Hepatocyte (in vitro differentiated cells): ENCODE data around the gene ENOX1. TPM values are rescaled to one million over a fixed set of nuclear protein-coding genes. Genes with fewer than 3 reads are reported as not detected.
A peak's percentile ranks its signal among the peaks of the same experiment; 100 is the strongest.

Experiments used
- DNase-seq: peaks from one replicate; pipeline ENCODE4 v3.0.0-alpha.2; 2016; ENCODE audit warnings: low spot score
- H2AFZ ChIP-seq: fragments of 200-600 bp; sonication (generic); 2 replicates; pipeline ENCODE4 v1.6.0; 2016; ENCODE audit warnings: antibody characterized with exemption, mild to moderate bottlenecking
- H3K27ac ChIP-seq: fragments of 200-600 bp; sonication (generic); 2 replicates; pipeline ENCODE4 v1.5.1; 2016; ENCODE audit warnings: mild to moderate bottlenecking
- H3K27me3 ChIP-seq: fragments of 200-600 bp; sonication (generic); 2 replicates; pipeline ENCODE4 v1.6.1; 2016
- H3K36me3 ChIP-seq: fragments of 200-600 bp; sonication (generic); replicated peaks from 2 replicates; pipeline ENCODE4 v1.5.1; 2016; ENCODE audit warnings: low read depth; ENCODE audit not compliant: insufficient read depth
- H3K4me1 ChIP-seq: fragments of 200-600 bp; sonication (generic); 2 replicates; pipeline ENCODE4 v1.5.1; 2016; ENCODE audit warnings: mild to moderate bottlenecking, moderate library complexity; ENCODE audit not compliant: insufficient read depth
- H3K4me2 ChIP-seq: fragments of 200-600 bp; sonication (generic); 2 replicates; pipeline ENCODE4 v1.6.0; 2016
- H3K4me3 ChIP-seq: fragments of 200-600 bp; sonication (generic); 2 replicates; pipeline ENCODE4 v1.5.1; 2016; ENCODE audit warnings: mild to moderate bottlenecking
- H3K79me2 ChIP-seq: fragments of 200-600 bp; sonication (generic); 2 replicates; pipeline ENCODE4 v1.6.0; 2017; ENCODE audit warnings: mild to moderate bottlenecking
- H3K9me2 ChIP-seq: fragments of 200-600 bp; sonication (generic); replicated peaks from 2 replicates; pipeline ENCODE4 v1.6.0; 2017; ENCODE audit warnings: mild to moderate bottlenecking; ENCODE audit not compliant: insufficient read depth
- H3K9me3 ChIP-seq: fragments of 200-600 bp; sonication (generic); 2 replicates; pipeline ENCODE4 v1.5.1; 2016; ENCODE audit warnings: low read depth, mild to moderate bottlenecking
- H4K20me1 ChIP-seq: fragments of 200-600 bp; sonication (generic); 2 replicates; pipeline ENCODE4 v1.6.0; 2016; ENCODE audit warnings: mild to moderate bottlenecking; ENCODE audit not compliant: insufficient read depth, poor library complexity, severe bottlenecking
- EZH2 ChIP-seq: fragments of 200-600 bp; sonication (generic); IDR thresholded peaks from 2 replicates; pipeline ENCODE4 v1.6.1; 2016; ENCODE audit warnings: antibody characterized with exemption, mild to moderate bottlenecking, borderline replicate concordance
- EZH2phosphoT487 ChIP-seq: fragments of 200-600 bp; sonication (generic); IDR thresholded peaks from one replicate; pipeline ENCODE4 v1.6.1; 2018; ENCODE audit warnings: antibody characterized with exemption, mild to moderate bottlenecking, low read depth, moderate library complexity; ENCODE audit not compliant: unreplicated experiment, severe bottlenecking
- WGBS: methylation state at CpG from one replicate; pipeline ENCODE4 v1.1.6; 2016; ENCODE audit warnings: low lambda C conversion rate; ENCODE audit errors: missing lambda C conversion rate; 5-methylcytosine and 5-hydroxymethylcytosine counted together
- polyA plus RNA-seq: library from polyadenylated mRNA; unstranded; fragments of >200 nt; fragmentation: Nextera tagmentation; extraction: Ambion mirVana; gene quantifications from 2 replicates; pipeline ENCODE4 v1.2.1, GENCODE V29; 2016
- total RNA-seq: library from RNA; depleted of rRNA; stranded (reverse); fragments of >200 nt; gene quantifications from 2 replicates; pipeline ENCODE4 v1.2.3, GENCODE V29; 2014
- TF ChIP-seq, protein P1 (sequence below): fragments of 200-600 bp; sonication (generic); IDR thresholded peaks from 2 replicates; pipeline ENCODE4 v1.5.1; 2016; ENCODE audit warnings: antibody characterized with exemption, mild to moderate bottlenecking; ENCODE audit not compliant: poor library complexity

The ENOX1 gene
- total and polyA plus RNA-seq, 2 experiments from 2014 or later = 2.4 to 4.0 TPM

DNA sequence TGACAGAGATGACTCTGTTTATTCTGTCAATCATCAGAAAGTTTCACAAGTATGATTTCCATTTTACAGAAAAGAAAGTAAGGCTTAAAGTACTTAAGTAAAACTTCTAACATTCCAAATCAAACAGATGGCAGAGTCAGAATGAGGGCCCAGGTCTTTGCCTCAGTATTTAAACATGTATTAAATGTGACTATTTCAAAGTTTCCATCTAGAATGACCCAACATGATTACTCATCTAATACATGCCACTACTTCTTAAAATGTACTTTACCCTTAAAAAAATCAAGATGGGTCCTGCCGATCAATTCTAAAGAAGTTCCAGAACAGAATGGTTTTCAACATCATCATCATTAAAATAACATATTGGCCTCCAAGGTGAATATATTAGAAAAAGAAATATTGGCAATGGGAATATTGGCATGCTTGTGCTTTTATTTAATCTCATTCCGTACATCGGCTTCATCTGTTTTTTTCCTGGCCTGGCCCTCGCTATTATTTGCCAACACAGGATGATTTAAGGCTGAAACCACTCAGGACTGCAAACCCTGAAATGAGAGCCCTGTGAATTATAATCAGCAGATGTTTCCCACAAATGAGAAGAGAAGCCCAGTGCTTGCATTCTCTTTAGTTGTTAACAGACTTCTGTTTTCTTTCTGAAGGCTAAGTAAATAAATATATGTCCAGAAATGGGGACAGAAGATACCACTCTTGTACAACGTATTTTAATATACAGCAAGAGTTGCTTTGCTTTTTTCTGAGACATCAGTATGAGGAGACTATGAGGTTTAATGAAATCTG, 423.4 kb downstream of the ENOX1 start:
- no peak for DNase-seq
- Histone ChIP-seq H3K9me3 (no peaks in the 10 kb centered on the region), H3K4me2 (peak overlapping the region; percentile 43), H3K36me3 (no peaks in the 10 kb centered on the region), H3K4me3 (no peak overlapping the region), H3K4me1 (peaks cover 30% of the 10 kb centered on the region), H3K27me3 (no peaks in the 10 kb centered on the region), H3K27ac (peak overlapping the region; percentile 35), H3K79me2 (no peaks in the 10 kb centered on the region), H4K20me1 (no peaks in the 10 kb centered on the region), H2AFZ (no peak overlapping the region), H3K9me2 (no peaks in the 10 kb centered on the region)
- WGBS = 54% methylated on average over 5 of the region's 5 CpGs
- TF ChIP-seq, protein P1, sequence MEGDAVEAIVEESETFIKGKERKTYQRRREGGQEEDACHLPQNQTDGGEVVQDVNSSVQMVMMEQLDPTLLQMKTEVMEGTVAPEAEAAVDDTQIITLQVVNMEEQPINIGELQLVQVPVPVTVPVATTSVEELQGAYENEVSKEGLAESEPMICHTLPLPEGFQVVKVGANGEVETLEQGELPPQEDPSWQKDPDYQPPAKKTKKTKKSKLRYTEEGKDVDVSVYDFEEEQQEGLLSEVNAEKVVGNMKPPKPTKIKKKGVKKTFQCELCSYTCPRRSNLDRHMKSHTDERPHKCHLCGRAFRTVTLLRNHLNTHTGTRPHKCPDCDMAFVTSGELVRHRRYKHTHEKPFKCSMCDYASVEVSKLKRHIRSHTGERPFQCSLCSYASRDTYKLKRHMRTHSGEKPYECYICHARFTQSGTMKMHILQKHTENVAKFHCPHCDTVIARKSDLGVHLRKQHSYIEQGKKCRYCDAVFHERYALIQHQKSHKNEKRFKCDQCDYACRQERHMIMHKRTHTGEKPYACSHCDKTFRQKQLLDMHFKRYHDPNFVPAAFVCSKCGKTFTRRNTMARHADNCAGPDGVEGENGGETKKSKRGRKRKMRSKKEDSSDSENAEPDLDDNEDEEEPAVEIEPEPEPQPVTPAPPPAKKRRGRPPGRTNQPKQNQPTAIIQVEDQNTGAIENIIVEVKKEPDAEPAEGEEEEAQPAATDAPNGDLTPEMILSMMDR = no peak
- TF ChIP-seq EZH2 (no peak), EZH2phosphoT487 (no peak)

DNA sequence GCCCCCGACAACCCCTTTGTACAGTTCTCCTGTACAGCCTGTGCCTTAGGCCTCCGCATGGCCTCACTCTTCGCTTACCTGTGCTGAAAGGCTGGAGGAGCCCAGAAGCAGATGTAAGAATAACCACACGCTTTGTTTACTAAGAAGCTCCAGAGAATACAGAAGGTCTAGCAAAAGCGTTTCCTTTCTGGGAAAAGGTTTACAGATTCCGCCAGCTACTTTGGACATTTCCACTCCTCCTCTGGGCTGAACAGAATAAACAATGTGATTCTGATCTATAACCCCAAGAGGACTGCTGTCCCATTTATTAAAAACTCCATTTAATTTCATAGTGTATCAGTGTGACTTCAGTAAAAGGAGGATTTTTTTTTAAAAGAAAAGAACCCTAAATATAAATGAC, 424.2 kb downstream of the ENOX1 start:
- H3K36me3 ChIP-seq = no peaks in the 10 kb centered on the region
- no peak overlapping the region for H3K4me2 ChIP-seq
- no peak overlapping the region for H2AFZ ChIP-seq
- WGBS = 92% methylated on average over 6 of the region's 6 CpGs
- peaks cover 25% of the 10 kb centered on the region for H3K4me1 ChIP-seq
- H3K27ac ChIP-seq = peak overlapping the region; percentile 4
- H3K9me2 ChIP-seq = no peaks in the 10 kb centered on the region
- no peaks in the 10 kb centered on the region for H3K79me2 ChIP-seq
- TF ChIP-seq EZH2phosphoT487 (no peak), EZH2 (no peak)
- TF ChIP-seq, protein P1 = no peak
- no peaks in the 10 kb centered on the region for H4K20me1 ChIP-seq
- no peaks in the 10 kb centered on the region for H3K9me3 ChIP-seq
- DNase-seq = no peak
- no peaks in the 10 kb centered on the region for H3K27me3 ChIP-seq
- no peak overlapping the region for H3K4me3 ChIP-seq

DNA sequence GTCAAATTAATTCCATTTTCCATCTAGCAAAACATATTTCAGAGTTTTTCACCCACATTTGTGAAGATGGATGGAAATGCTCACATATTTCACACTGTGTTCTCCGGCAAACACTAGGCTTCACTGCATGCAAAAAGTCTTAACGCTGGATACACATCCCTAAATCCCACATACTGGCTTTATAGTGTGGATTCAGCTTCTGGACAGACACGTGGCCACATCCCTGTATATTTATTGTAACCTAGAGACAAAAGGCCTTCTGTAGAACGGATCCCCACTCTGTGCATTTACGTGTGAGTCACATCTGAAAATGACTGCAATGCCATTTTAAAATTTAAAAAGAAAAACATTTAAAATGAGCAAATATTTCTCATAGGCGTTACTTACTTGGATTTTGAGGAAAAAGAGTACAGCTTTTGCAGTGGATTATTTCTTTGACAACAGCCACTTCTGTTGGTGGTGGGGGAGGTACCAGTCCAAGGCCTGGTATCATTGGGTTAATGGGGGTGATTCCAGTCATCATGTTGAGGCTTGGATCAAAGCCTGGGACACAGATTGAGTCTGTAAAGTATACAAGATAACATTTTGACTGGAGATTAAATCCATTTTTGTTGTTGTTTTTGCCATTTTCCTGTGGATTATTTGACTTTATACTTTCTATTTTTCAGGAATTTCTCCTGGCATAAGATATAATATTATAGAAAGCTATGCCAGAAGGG, 425.7 kb downstream of the ENOX1 start:
- WGBS = 56% methylated on average over 6 of the region's 6 CpGs
- Histone ChIP-seq H3K27me3 (no peaks in the 10 kb centered on the region), H3K27ac (no peak overlapping the region), H3K4me2 (no peak overlapping the region), H3K9me2 (no peaks in the 10 kb centered on the region), H3K4me3 (no peak overlapping the region), H3K79me2 (no peaks in the 10 kb centered on the region), H3K36me3 (no peaks in the 10 kb centered on the region), H2AFZ (no peak overlapping the region), H3K4me1 (peaks cover 21% of the 10 kb centered on the region), H4K20me1 (no peaks in the 10 kb centered on the region), H3K9me3 (no peaks in the 10 kb centered on the region)
- peak; percentile 14 for DNase-seq
- TF ChIP-seq EZH2 (no peak), EZH2phosphoT487 (no peak)
- TF ChIP-seq, protein P1 = no peak
